Lower leg skin (tissue), 4 donors: Measurements from ENCODE around the gene ETV5. TPM values are rescaled to one million over a fixed set of nuclear protein-coding genes. Genes with fewer than 3 reads are reported as not detected.

ENCODE experiments used
- DNase-seq, 2 donors: peaks; one replicate each; pipeline ENCODE4 v3.0.0-alpha.2; 2019; ENCODE audit warnings: low spot score in 2 of 2
- H3K4me3 ChIP-seq: fragments of 200-600 bp; sonication (generic); 2 replicates; pipeline ENCODE4 v1.5.1; 2017; ENCODE audit warnings: mild to moderate bottlenecking, low read depth; ENCODE audit not compliant: poor library complexity, severe bottlenecking
- CTCF ChIP-seq, 3 donors: fragments of 450-650 bp; IDR thresholded peaks; one replicate each; pipeline ENCODE4 v1.5.1; 2016; ENCODE audit warnings: antibody characterized with exemption in 3 of 3, mild to moderate bottlenecking in 3 of 3, moderate library complexity in 2 of 3
- POLR2A ChIP-seq, 2 donors: fragments of 450-650 bp; IDR thresholded peaks; one replicate each; pipeline ENCODE4 v1.6.1; 2016 to 2017; ENCODE audit warnings: antibody characterized with exemption in 2 of 2, mild to moderate bottlenecking in 1 of 2, moderate library complexity in 1 of 2
- WGBS, 2 donors: methylation state at CpG; one replicate each; pipeline ENCODE4 v1.1.5; 2018; 5-methylcytosine and 5-hydroxymethylcytosine counted together
- intact Hi-C: fragments of 100-400 bp; cut with DNase I; formaldehyde crosslinking; loops from one replicate; pipeline ENCODE4 v1.15.0; 2023; ENCODE audit warnings: low total_unique reads
- total RNA-seq, 4 donors: library from RNA; depleted of rRNA; stranded (reverse); fragments of >200 nt; gene quantifications; one replicate each; pipeline ENCODE4 v1.1.0, GENCODE V29; 2016

Gene ETV5
- total RNA-seq, 4 donors from 2014 or later: 8.1 to 15.3 (median 9.7) TPM

- intact Hi-C loops: no loop called here
- TF ChIP-seq POLR2A (IDR thresholded peaks at IDR 0.05): no peak
- no peak for TF ChIP-seq CTCF (IDR thresholded peaks at IDR 0.05)
- 78 to 94% methylated on average over 4 of the region's 4 CpGs for WGBS, 2 donors
Observed at GRCh38 chr3:186012137-186012536, 96.8 kb downstream of the ETV5 start.

DNA sequence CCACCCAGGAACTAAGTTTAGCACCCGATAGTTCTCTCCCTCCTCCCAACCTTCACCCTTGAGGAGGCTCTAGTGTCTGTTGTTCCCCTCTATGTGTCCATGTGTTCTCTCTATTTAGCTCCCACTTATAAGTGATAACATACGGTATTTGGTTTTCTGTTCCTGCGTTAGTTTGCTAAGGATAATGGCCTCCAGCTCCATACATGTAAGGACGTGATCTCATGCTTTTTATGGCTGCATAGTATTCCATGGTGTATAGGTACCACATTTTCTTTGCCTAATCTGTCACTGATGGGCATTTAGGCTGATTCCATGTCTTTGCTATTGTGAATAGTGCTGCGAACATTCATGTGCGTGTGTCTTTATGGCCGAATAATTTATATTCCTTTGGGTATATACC lies 104.2 kb downstream of the ETV5 start:
- intact Hi-C loops: no loop called here
- peak in 1 of 2 donors; percentile 9 for DNase-seq
- WGBS, 2 donors: 80 to 89% methylated on average over 7 of the region's 7 CpGs
- TF ChIP-seq CTCF (IDR thresholded peaks at IDR 0.05) (no peak), POLR2A (IDR thresholded peaks at IDR 0.05) (no peak)
- no peak overlapping the region for H3K4me3 ChIP-seq

More at GRCh38 chr3:186012137-186012536, 96.8 kb downstream of the ETV5 start:
- H3K4me3 ChIP-seq: no peak overlapping the region
- no peak for DNase-seq

- no peak overlapping the region for H3K4me3 ChIP-seq
- 47 to 57% methylated on average over 3 of the region's 3 CpGs for WGBS, 2 donors
- intact Hi-C loops: no loop called here
- no peak for TF ChIP-seq CTCF (IDR thresholded peaks at IDR 0.05)
- TF ChIP-seq POLR2A (IDR thresholded peaks at IDR 0.05): no peak
- no peak for DNase-seq
Observed at GRCh38 chr3:186004209-186004608, 104.7 kb downstream of the ETV5 start.

DNA sequence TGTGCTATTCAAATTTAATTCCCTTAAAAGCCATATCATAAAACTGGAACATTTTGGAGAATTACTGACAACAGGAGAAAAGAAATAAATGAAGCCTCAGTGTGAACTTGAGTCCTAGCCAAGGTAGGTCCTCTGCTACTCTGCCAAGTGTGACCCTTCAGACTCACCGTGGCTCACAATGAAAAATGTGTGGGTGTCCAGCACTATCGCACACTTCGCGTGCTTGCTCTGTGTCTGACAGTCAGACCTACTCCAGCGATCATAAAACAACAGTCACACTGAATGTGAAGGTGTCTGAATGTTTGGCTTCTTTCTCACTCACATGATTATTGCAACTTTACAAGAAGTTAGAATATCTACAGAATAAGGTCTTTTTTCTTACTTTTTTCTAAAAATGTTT lies 105.3 kb downstream of the ETV5 start:
- TF ChIP-seq POLR2A (IDR thresholded peaks at IDR 0.05): no peak
- no peak for TF ChIP-seq CTCF (IDR thresholded peaks at IDR 0.05)
- no peak overlapping the region for H3K4me3 ChIP-seq
- intact Hi-C loops: no loop called here
- DNase-seq: peak in 1 of 2 donors; percentile 12
- WGBS, 2 donors: 71 to 82% methylated on average over 5 of the region's 5 CpGs

GRCh38 chr3:186002884-186003472 lies 105.9 kb downstream of the ETV5 start:
- WGBS, 2 donors: 63 to 68% methylated on average over 3 of the region's 3 CpGs
- H3K4me3 ChIP-seq: no peak overlapping the region
- intact Hi-C loops: no loop called here
- DNase-seq: peak in 1 of 2 donors; percentile 40
- TF ChIP-seq POLR2A (IDR thresholded peaks at IDR 0.05) (no peak), CTCF (IDR thresholded peaks at IDR 0.05) (no peak)

DNA sequence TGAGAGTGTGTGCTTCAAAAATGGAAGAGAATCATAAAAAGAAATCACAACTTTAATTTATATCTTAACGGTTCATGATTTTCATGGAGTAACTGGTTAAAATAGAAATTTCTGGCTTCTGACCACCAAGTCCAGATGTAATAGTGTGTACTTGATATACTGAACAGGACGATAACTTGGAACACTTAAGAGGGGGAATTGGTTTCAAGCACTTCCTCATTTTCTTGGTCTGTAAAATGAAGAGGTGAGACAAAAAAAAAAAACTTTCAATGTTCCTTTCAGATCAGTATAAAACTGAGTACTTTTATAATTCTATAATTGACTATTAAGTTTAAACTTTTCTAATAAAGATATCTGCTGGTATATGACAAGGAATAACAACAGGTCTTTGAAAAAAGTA lies 107.0 kb downstream of the ETV5 start:
- H3K4me3 ChIP-seq: no peak overlapping the region
- no peak for DNase-seq
- intact Hi-C loops: no loop called here
- TF ChIP-seq CTCF (IDR thresholded peaks at IDR 0.05) (no peak), POLR2A (IDR thresholded peaks at IDR 0.05) (no peak)
- WGBS, 2 donors: 70 to 72% methylated on average over 2 of the region's 2 CpGs
